COR-L47 (cell line): Measurements from ENCODE around the gene PIAS4.

ENCODE experiments used
- DNase-seq: peaks from one replicate; lab custom pipeline; 2025; lab: John Stamatoyannopoulos, UW

Gene PIAS4

DNA sequence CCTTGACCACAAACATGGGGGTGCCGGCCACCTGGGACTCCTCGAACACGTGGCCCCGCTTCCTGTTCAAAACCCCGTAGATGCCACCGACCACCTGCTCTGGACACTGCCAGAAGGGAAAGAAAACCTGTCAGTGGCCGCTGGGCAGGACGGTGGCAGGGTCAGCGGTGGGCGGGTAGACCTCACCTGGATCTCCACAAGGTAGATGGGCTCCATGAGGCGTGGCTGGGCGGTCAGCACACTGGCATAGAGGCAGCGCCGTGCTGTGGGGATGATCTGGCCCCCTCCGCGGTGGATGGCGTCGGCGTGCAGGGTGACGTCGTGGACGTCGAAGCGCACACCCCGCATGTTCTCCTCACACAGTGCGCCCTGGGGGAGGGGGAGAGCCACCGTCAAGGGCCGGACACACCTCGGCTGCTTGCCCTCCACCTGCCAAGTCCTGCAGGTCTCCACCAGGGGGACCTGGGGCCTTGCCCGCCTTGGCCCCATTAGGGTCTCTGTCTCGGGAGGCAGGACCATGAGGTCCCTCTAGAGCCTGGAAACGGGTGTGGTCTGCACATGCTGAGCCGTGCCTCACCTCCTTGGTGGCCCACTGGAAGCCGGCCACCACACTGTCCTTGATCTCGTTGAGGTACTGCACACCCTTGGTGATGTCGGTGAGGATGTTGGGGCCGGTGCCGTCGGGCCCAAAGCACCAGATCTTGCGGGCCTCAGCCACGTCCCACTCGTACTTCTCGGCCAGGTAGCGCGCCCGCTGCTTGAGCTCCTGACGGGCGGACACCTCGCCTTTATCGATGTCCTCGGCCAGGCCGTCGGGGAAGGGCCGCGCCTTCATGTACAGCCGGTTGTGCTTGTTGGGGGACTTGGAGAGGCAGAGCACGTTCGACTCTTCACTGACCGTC is 30.0 kb upstream of the PIAS4 start:
- DNase-seq, result no peak

DNA sequence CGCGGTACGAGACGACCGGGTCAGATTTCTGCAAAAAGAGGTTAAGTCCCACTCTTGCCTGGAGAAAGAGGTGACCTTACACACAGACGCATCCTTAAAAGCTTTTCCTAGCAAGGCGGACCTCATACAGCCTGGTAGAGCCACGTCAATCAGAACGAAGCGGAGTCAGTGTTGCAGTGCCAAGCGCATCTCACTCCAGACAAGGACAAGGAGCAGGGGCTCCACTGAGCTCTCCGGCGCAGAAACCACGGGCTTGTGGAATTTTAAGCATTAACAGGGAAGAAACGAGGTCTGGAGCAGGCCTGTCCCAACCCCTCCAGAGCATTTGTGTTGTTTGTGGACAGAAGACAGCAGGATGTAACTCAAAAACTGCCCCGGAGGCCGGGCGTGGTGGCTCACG is 29.4 kb upstream of the PIAS4 start:
- no peak for DNase-seq

DNA sequence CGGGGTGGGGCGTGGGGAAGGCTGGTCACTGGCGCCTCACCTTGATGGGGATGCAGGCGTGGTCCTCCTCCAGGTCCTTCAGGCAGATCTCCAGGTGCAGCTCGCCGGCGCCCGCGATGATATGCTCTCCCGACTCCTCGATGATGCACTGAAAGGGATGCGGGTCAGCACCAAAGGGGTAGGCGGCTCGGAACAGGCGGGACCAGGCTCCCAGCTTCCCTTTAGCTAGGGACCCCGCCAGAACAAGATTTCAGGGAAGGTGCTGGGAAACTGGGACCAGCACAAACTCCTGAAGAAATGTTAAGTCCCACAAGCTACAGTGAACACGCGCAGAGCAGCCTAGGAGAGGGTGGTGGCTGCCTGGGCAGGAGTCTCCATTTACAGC is 28.3 kb upstream of the PIAS4 start:
- no peak for DNase-seq

DNA sequence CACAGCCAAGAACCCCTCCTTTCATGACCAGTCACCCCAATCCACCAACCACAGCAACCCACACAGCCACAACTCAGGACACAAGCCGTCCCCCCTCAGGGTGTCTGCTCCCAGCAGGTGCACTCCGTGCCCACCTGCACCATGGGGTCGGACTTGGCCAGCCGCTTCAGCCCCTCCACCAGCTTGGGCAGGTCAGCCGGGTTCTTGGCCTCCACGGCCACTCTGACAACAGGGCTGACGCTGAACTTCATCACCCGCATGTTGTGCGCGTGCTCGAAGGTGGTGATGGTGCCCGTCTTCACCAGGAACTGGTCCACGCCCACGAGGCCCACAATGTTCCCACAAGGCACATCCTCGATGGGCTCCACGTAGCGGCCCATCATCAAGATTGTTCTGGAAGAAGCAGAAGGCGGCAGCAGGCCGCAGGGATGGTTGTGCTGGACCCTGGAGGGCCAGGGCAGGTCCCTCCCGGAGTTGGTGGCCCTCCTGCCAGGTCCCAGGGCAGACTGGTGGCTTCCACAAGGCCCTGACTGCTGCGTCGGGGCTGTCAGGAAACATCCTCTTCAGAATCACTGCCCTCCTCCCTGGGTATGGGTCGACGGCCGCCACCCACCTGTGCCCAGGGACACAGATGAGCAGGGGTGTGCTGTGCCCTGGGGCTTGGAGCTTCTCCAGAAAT is 27.7 kb upstream of the PIAS4 start:
- no peak for DNase-seq

DNA sequence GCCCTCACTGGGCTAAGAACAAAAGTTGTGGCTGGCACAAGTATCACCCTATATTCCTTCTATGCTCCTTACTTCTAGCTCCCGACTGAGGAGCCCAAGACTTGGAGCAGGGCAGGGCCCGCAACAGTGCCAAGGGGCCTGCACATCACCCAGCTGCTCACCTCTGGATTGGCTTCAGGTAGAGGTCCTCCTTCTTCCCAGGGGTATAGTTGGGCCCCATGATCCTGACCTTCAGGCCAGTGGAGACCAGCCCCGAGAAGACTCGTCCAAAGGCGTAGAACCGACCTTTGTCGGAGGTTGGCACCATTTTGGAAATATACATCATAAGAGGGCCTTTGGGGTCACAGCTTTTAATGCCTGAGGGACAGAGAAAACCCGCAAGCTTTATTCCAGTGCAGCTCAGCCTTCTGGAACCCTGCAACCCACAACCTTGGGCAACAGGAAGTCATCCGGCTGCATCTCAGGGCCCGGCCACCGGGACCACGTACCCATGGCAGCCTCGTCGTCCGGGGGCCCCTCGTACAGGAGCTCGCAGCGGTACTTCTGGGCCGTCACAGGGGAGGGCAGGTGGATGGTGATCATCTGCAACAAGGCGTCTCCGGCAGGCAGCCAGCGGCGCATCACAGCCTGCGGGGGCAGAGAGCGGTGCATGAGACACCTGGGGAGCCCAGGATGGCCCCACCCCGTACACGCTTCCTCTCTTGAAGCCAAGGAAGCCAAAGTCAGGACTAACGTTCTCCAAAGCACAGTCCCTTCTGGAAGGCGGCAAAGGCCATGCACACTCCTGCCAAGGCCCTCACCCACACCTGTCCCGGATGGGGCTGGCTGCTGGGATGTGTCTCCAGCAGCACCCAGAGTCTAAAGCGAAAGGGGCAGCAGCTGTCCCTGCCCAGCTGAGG is 26.9 kb upstream of the PIAS4 start:
- DNase-seq, result no peak

DNA sequence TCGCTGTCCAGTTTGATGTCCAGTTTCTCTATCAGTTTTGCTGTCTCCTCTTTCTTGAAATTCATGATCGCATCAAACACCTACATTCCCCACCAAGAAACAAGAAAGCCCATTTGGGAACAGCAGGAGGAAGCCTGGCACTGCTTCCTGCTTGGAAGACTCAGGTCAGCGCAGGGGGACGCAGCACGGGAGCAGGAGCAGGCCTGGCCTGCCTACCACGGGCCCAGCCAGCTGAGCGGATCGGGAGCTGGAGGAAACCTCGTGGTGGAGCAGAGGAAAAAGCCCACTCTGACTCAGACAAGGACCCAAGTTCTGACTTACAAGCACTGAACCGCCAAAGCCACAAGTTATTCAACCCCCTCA is 26.2 kb upstream of the PIAS4 start:
- no peak for DNase-seq

DNA sequence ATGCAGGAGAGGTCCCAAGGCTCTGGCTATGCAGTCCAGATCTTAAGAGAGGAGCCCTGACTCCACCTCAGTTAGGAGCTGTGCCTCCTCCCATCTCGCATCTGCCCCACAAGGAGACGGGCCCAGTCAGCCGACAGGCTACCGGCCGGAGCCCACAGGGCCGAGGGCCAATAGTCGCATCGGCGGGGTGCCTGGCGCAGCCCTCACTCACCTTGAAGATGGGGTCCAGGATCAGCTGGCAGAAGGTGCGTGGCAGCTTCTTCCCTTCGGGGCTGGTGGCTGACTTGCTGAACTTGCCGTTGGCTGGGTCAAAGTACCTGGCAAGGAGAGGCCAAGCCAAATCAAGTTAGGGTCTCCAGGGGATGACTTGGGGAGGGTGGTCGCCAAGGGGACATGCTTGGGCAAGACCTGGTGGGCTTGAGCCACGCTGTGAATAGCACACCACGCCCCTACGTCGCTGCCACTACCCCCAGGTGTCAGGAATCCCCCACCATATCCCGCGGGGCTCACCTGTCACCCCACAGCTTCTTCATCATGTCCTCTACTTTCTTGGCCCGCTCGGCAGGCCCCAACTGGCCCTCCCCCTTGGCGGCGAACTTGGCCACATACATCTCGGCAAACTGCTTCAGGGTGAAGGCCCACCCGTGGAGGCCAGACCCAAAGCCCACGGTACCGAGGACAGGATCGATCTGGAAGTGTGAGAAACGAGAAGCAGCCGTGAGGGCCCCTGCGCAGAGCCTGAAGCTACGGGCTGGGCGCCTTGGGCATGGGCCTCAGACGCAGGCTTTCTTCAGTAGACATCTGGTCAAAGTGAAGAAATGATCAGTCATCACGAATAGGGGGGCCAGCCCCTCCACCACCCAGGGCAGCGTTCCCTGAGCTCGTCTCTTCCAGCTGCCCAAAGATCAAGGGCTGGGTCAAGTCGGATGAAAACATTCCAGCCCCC is 25.5 kb upstream of the PIAS4 start:
- no peak for DNase-seq

DNA sequence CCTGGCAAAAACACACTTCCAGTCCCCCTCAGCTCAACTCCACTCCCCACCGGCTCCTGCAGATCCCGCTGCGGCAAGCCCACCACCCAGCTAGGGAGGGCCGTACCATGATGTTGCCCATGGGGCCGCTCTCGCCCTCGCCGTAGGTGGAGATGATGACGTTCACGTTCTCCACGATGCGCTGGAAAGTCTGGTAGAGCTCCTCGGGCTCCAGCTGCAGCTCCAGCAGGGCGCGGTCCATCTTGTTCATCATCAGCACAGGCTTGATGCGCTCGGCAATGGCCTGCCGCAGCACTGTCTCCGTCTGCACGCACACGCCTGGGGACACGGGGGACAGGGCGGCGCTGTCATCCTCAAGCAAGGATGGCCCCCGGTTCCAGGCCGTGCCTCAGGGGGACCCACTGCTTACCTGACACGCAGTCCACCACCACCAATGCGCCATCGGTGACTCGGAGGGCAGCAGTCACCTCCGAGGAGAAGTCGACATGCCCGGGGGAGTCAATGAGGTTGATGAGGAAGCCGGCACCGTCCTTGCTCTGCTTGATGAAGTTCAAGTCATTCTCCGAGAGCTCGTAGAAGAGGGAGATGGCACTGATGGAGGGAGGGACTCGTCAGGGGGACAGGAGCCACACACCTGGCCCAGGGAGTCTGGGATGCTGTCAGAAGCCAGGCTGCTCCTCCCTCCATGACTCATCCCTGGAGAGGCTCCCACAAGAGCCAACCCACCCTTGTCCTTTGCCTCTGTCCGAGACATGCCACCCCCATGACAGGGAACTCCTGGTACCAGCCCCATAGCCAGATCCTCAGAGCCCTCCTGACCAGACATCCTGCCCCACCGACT is 24.6 kb upstream of the PIAS4 start:
- DNase-seq, result no peak

DNA sequence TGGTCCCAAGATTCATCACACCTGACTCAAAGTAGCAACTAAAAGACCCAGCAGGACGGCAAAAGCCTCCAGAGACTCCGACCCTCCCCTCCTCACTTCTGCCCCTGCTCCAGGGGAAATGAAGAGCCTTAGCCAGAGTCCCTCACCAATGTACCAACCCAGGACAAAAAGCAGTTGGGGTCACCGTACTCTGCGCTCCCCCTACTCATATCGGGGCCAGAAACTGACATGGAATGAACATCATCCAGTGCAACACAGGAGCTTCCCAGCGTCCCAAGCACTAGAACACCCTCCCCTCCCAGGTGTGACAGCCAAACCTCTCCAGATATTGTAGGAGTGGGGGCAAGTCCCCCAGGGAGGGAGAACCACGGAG is 24.0 kb upstream of the PIAS4 start:
- DNase-seq, result no peak

DNA sequence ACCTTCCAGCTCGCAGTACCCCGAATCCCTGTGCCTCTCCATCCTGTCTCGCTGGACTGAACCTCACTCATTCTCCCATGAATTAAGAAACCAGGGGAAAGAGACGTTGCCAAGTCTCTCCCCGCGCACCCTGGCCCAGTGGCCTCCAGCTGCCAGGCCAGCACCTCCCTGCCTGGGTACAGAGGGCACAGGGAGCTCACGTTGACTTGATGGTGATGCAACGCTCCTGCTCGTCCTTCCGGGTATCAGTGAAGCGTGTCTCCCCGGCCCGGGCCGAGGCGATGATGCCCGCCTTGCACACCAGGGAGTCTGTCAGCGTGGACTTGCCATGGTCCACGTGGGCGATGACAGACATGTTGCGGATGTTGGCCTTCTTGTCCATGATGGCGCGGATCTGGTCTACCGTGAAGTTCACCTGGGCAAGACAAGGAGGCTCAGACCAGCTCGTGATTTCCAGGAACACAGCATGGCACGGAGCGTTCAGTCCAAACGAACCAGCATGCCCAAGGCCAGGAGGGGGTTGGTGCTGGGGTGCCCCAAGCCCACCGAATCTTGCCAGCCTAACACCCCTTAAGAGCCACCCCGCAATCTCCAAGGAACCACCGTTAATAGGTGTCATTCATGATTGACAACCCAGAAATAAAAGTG is 23.5 kb upstream of the PIAS4 start:
- DNase-seq, result no peak

DNA sequence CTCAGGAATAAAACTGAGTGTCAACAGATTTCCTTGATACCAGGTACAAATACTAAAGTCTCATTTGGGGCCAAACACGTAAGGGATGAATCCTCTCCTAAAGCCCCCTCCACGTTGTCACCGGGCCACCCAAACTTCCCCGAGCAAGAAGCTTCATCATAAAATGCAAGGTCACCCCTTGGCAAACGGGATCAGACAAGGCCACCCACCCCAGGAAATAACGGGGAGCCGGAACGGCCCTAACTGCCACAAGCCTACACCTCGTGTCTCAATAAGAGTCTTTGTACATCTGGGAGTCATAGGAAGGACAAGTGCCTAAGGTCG is 23.0 kb upstream of the PIAS4 start:
- DNase-seq, result no peak

DNA sequence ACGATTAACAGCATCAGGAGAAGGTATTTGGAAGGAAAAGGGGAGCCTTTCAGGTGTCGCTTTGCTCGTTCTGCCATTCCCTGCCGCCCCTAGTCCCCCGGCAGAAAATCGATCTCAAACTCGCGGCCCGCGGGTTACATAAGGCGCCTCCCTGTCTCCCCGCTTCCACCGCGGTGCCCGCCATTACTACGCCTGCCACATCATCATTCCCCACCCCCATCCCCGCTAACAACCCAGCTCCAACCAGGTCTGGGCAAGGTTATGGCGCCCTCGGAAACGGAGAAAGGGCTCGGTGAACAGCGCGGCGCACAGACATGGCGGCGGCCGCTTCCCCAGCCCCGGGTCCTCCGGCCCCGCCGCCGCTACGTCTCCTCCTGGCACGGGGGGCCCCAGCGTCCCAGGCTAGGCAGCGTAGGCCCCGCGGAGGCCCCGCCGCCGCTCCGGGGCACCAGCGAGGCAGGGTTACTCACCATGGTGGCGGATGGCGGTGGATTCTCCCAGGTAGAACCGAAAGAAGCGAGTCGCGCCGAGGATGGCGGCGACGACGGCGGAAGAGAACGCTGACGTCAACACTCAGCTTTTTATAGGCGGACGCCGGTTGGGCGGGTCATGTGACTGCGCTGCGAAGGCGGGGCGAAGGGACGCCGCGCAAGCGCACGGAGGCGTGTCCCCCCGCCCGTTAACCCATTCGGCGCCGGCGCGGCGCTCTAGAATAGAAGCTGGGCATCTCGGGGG is 22.5 kb upstream of the PIAS4 start, which contains the start of gene EEF2:
Gene EEF2 (minus strand): TSS at position 556 of the 735 bp plus-strand sequence. CDS start 83 bp downstream, at position 473.
- DNase-seq, result peak; percentile 90

DNA sequence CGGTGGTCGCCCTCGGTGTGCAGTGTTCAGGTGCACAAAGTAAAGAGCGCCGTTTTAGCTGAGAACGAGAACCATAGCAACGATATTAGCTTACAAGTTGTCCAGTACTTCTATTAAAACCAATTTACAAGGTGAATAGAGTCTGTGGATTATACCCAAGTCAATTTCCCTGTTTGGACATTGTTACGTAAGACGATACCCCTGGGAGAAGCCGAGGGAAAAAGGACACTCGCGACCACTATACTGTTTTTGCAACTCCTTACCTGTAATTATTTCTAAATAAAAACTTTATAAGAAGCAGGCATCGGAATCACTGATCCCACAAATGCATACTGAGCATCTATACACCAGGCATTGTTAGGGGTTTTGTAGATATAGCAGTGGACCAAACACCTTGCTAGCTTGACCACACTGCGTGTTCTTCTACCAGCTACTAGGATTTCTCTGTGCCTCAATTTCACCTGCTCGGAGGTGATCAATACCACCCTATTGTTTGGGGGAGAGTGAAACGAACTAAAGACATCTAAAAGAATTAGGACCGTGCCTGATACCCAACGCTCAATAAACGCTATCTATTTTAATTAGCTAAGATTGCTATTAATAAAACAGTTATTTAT is 21.8 kb upstream of the PIAS4 start:
- no peak for DNase-seq

DNA sequence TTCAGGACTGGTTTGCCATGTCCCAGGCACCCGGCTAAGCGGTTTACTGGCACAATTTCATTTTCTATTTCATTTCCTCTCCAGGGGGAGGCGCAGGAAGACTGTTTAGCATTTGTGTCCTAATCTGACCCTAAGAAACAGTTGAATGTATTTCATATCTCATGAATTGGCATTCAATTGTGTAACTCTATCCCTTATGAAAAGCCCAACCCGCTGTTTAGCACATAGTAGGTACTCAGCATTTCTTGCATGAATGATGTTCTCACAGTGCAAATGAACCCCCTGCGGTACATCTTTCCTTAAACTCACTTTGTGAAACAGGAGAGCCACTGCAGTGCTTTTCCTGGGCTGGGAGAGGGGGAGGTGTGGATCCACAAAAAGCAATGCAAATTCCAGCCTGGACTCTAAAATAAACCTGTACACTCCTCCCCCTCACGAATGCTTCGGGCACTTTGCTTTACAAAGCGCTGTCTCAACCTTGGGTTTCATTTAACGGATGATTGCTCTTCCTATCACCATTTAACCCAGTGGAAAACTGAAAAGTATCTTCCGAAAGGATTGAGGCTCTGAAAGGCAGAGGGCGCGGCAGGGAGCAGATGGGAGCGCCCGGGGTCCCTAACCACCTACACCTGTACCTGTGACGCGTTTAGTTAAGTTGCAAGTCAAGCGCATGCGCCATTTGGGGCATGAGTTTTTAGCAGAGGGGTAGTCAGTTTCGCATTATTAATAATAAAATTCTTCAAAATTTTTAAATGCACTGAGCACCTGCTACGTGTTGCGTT is 21.1 kb upstream of the PIAS4 start:
- DNase-seq, result peak; percentile 80

DNA sequence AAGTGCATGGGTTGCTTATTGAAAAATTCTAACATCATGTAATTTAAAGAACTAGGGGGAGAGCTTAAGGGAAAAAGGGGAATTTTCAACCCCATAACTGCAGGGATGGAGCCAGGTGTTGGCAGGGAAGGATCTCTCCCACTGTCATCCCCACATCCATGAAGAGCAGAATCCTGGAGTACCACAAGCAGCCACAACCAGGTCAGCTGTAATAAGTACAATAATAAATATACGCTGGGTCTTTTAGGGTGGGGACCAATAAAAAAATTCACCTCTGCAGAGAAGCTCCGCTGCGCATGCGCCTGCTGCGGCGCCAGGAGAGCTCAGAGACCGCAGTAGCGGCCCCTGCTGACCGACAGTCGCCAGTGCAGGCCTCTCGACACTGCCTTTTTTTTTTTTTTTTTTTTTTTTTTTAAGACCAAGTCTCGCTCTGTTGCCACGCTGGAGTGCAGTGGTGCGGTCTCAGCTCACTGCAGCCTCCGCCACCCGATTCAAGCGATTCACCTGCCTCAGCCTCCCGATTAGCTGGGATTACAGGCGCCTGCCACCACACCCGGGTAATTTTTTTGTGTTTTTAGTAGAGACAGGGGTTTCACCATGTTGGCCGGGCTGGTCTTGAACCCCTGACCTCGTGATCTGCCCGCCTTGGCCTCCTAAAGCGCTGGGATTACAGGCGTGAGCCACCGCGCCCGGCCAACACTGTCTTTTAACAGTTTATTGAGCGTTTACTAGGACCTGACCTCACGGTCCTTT is 19.7 kb upstream of the PIAS4 start:
- DNase-seq, result peak; percentile 88

DNA sequence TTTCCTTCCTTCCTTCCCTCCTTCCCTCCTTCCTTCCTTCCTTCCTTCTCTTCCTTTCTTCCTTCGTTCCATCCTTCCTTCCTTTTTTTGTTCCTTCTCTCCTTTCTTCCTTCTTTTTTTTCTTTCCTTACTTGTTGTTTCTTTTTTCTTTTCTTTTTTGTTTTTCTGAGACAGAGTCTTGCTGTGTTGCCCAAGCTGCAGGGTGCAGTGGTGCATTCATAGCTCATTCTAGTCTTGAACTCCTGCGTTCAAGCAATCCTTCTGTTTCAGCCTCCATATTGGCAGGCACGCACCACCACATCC is 16.8 kb upstream of the PIAS4 start:
- DNase-seq, result no peak

DNA sequence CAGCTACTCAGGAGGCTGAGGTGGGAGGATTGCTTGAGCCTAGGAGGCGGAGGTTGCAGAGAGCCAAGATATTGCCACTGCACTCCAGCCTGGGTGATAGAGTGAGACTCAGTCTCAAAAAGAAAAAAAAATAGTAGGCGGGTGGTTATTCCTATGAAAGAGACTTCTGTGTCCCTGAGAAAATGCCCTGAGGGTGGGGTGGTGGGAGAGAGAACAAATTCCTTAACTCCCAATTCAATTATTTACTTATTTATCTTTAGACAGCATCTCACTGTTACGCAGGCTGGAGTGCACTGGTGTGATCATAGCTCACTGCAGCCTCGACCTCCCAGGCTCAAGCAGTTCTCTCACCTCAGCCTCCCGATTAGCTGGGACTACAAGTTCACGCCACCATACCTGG is 11.9 kb upstream of the PIAS4 start:
- no peak for DNase-seq
